Heart left ventricle (tissue), 16 donors: ENCODE measurements around the gene PRKG1. TPM values are rescaled to one million over a fixed set of nuclear protein-coding genes. Genes with fewer than 3 reads are reported as not detected.
"Not testable (repeated sequence)": the region's sequence is repeated elsewhere in the genome, so short reads cannot be mapped to it uniquely, and the experiment has no call there.

Experiments used
- ATAC-seq, 4 donors: fragments of 200-7000 bp; cut with Tn5 transposase; one replicate each; pipeline ENCODE4 v1.9.1; 2020 to 2022; ENCODE audit warnings: moderate library complexity in 4 of 4, mild to moderate bottlenecking in 3 of 4, moderate number of reproducible peaks in 1 of 4
- DNase-seq, 5 donors: peaks; one replicate each; pipeline ENCODE4 v3.0.0-alpha.2; 2020
- H3K27ac ChIP-seq, 12 donors: fragments of 200-600 bp; sonication (generic) in 4 of 12; one replicate each; pipeline versions ENCODE4 v1.5.0 to v1.8.0; 2016 to 2022; ENCODE audit warnings: mild to moderate bottlenecking in 2 of 12
- H3K27me3 ChIP-seq, 9 donors: fragments of 200-600 bp; sonication (generic) in 2 of 9; one replicate each; pipeline versions ENCODE4 v1.5.1 to v1.8.0; 2016 to 2022; ENCODE audit warnings: mild to moderate bottlenecking in 3 of 9
- H3K36me3 ChIP-seq, 9 donors: fragments of 200-600 bp; sonication (generic) in 2 of 9; one replicate each; pipeline versions ENCODE4 v1.5.0 to v1.8.0; 2018 to 2022; ENCODE audit warnings: mild to moderate bottlenecking in 2 of 9
- H3K4me1 ChIP-seq, 12 donors: fragments of 200-600 bp; sonication (generic) in 4 of 12; one replicate each; pipeline versions ENCODE4 v1.5.0 to v1.8.0; 2016 to 2022; ENCODE audit warnings: mild to moderate bottlenecking in 3 of 12
- H3K4me3 ChIP-seq, 12 donors: fragments of 200-600 bp; sonication (generic) in 4 of 12; one replicate each; pipeline versions ENCODE4 v1.5.0 to v1.8.0; 2017 to 2022; ENCODE audit warnings: mild to moderate bottlenecking in 9 of 12, moderate library complexity in 4 of 12
- H3K9me3 ChIP-seq, 12 donors: fragments of 200-600 bp; sonication (generic) in 4 of 12; one replicate each; pipeline versions ENCODE4 v1.5.0 to v1.8.0; 2016 to 2022; ENCODE audit warnings: mild to moderate bottlenecking in 1 of 12
- POLR2A ChIP-seq, 2 donors: fragments of 450-650 bp; IDR thresholded peaks; one replicate each; pipeline ENCODE4 v1.6.1; 2017; ENCODE audit warnings: antibody characterized with exemption in 2 of 2, mild to moderate bottlenecking in 2 of 2, moderate library complexity in 2 of 2
- WGBS, 4 donors: extraction: QIAGEN DNeasy Blood & Tissue Kit in 2 of 4; methylation state at CpG; one replicate each; pipeline versions ENCODE4 v1.1.5 to v1.1.7; 2013 to 2018; 5-methylcytosine and 5-hydroxymethylcytosine counted together
- intact Hi-C, 10 donors: fragments of 100-400 bp; cut with DNase I; formaldehyde crosslinking; loops; one replicate each; pipeline versions ENCODE4 v1.11.1 to v1.14.2; 2022
- polyA plus RNA-seq, 2 donors: library from polyadenylated mRNA; stranded (reverse); fragments of 200-250 nt; gene quantifications; one replicate each; pipeline ENCODE4 v1.2.3, GENCODE V29; 2013
- total RNA-seq, 9 donors: library from RNA; depleted of rRNA in 2 of 9; stranded (reverse); fragments of >200 nt in 2 of 9; fragmentation: NEBNext Ultra II Directional in 3 of 9; extraction: Animal tissue kit (Norgen Biotek cat#: 25700) in 3 of 9; gene quantifications; one replicate each; pipeline versions ENCODE4 v1.1.0 to v1.2.4, GENCODE V29; 2016 to 2023
- TF ChIP-seq, protein P1 (sequence below), 12 donors: fragments of 200-600 bp; sonication (generic) in 4 of 12; IDR thresholded peaks; one replicate each; pipeline versions ENCODE4 v1.5.0 to v1.8.0; 2018 to 2022; ENCODE audit warnings: antibody characterized with exemption in 12 of 12, mild to moderate bottlenecking in 5 of 12
- donor health status: ischemic (EF 13 %, LVEDD 7.1; RV severe dilation, severe dysfunction).
- donor health status: healthy with polysubstance abuse.
- donor health status: DM: no; HTN: yes; CAD: no.
- donor health status: DM: no; HTN: no; CAD: no.
- donor health status: ischemic (EF 25% LVEDD 6.9; RV normal size, moderate dysfunction).
- donor health status: ischemic (EF 25% LVEDD 5.7; RV mildly dilated, moderate dysfunction).
- donor health status: healthy.
- donor health status: DM: yes; HTN: yes; CAD: no.
- donor health status: ischemic (EF 35%, LVEDD 5.7; RV mildly dilated, moderate dysfunction).
- donor health status: nonischemic (EF 11% LVEDD 7.7; RV severe dilation, severe dysfunction).
- donor health status: DM: yes; HTN: yes; CAD: no.
- donor health status: PGD.
- donor health status: ischemic (EF 29% LVEDD 5.4; RV normal size, mild dysfunction).
- donor health status: nonischemic (EF 23%, LVEDD 6.1; RV moderate dilation, normal function).

The PRKG1 gene
- total and polyA plus RNA-seq, 11 donors = 5.5 to 37.3 (median 29.3) TPM

DNA sequence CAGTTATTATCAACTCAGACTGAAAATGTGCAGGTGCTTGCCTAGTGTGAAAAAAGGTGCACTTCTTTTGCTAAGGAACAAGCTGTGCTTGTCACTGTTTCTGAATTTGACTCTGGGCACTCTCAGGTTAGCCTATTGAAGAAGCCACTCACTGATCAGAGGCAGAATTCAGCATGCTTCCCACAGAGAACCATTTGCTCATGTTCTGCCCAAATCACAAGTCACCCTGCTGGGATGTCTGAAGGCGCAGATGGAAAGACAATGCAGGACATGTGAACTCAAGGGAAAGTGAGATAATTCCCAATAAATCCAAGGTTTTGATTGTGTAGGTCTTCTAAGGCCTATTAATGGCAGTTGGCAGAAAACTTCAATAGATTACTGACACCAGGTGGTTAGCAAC, 672.9 kb downstream of the PRKG1 start:
- H3K4me3 ChIP-seq = no peak overlapping the region
- H3K27me3 ChIP-seq = no peaks in the 10 kb centered on the region
- no peaks in the 10 kb centered on the region for H3K36me3 ChIP-seq
- intact Hi-C loops = no loop called here
- ATAC-seq (no peak), DNase-seq (no peak)
- H3K4me1 ChIP-seq = peaks cover 0 to 11% (median 0%) of the 10 kb centered on the region in 12 donors
- no peak overlapping the region for H3K27ac ChIP-seq
- no peaks in the 10 kb centered on the region for H3K9me3 ChIP-seq
- 93 to 99% (median 96%) methylated on average over 1 of the region's 1 CpG for WGBS, 4 donors
- no peak for TF ChIP-seq POLR2A (IDR thresholded peaks at IDR 0.05)
- TF ChIP-seq, protein P1, sequence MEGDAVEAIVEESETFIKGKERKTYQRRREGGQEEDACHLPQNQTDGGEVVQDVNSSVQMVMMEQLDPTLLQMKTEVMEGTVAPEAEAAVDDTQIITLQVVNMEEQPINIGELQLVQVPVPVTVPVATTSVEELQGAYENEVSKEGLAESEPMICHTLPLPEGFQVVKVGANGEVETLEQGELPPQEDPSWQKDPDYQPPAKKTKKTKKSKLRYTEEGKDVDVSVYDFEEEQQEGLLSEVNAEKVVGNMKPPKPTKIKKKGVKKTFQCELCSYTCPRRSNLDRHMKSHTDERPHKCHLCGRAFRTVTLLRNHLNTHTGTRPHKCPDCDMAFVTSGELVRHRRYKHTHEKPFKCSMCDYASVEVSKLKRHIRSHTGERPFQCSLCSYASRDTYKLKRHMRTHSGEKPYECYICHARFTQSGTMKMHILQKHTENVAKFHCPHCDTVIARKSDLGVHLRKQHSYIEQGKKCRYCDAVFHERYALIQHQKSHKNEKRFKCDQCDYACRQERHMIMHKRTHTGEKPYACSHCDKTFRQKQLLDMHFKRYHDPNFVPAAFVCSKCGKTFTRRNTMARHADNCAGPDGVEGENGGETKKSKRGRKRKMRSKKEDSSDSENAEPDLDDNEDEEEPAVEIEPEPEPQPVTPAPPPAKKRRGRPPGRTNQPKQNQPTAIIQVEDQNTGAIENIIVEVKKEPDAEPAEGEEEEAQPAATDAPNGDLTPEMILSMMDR (IDR thresholded peaks at IDR 0.05) = no peak

DNA sequence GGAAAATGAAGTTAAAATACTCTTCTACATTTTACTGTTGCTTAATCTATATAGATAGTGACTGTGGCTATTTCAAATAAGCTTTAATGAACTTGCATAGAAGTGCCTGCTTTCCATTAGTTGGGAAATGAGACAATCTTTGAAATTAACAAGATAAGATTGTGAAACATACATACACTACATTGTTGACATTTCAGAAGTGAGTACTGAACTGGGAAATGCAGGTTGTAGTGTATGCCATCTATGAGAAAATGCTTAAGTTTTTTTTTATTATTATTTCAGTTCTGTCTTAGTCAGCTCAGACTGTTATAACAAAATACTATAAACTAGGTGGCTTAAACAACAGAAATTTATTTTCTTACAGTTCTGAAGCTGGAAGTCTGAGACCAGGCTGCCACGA, 674.7 kb downstream of the PRKG1 start:
- Histone ChIP-seq H3K4me1 (no peaks in the 10 kb centered on the region), H3K36me3 (no peaks in the 10 kb centered on the region), H3K27me3 (no peaks in the 10 kb centered on the region), H3K9me3 (no peaks in the 10 kb centered on the region), H3K4me3 (no peak overlapping the region), H3K27ac (no peak overlapping the region)
- WGBS, 4 donors = 72 to 90% (median 80%) methylated on average over 1 of the region's 1 CpG
- intact Hi-C loops = no loop called here
- no peak for TF ChIP-seq POLR2A (IDR thresholded peaks at IDR 0.05)
- TF ChIP-seq, protein P1 (IDR thresholded peaks at IDR 0.05) = no peak
- no peak for DNase-seq
- ATAC-seq = no peak

DNA sequence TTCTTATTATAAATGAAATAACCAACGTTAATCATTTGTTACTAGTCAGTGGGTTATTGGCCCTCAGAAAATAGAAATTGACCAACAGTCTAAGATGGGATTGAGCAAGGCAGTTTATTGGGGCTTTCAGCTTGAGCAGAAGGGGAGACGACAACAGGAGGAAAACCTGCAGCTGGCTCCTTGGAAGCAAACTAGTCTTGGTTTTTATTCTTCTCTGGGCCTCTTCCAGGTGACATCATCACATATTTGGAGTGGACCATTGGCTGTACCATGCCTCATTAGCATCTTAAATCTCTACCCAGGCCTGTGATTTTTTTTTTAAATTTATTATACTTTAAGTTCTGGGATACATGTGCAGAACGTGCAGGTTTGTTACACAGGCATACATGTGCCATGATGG, 684.1 kb downstream of the PRKG1 start:
- no peaks in the 10 kb centered on the region for H3K27me3 ChIP-seq
- intact Hi-C loops = no loop called here
- no peaks in the 10 kb centered on the region for H3K36me3 ChIP-seq
- DNase-seq (no peak), ATAC-seq (peak in 2 of 4 donors; percentile 24 to 33)
- TF ChIP-seq, protein P1 (IDR thresholded peaks at IDR 0.05) = no peak
- TF ChIP-seq POLR2A (IDR thresholded peaks at IDR 0.05) = no peak
- no peak overlapping the region for H3K27ac ChIP-seq
- H3K4me1 ChIP-seq = peaks cover 0 to 14% (median 0%) of the 10 kb centered on the region in 12 donors
- H3K4me3 ChIP-seq = no peak overlapping the region
- WGBS, 4 donors = 79 to 86% (median 82%) methylated on average over 3 of the region's 3 CpGs
- H3K9me3 ChIP-seq = peaks cover 0 to 4% (median 0%) of the 10 kb centered on the region in 12 donors

DNA sequence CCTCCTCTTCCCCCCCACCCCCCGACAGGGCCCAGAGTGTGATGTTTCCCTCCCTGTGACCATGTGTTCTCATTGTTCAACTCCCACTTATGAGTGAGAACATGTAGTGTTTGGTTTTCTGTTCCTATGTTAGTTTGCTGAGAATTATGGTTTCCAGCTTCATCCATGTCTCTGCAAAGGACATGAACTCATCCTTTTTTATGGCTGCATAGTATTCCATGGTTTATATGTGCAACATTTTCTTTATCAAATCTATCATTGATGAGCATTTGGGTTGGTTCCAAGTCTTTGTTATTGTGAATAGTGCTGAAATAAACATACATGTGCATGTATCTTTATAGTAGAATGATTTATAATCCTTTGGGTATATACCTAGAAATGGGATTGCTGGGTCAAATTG, 684.6 kb downstream of the PRKG1 start:
- DNase-seq, H3K27ac ChIP-seq, H3K9me3 ChIP-seq, H3K36me3 ChIP-seq, intact Hi-C loops, H3K4me3 ChIP-seq, H3K27me3 ChIP-seq, ATAC-seq: not testable (repeated sequence)
- WGBS, 4 donors = 75 to 100% (median 85%) methylated on average over 1 of the region's 1 CpG
- H3K4me1 ChIP-seq = peaks cover 0 to 14% (median 0%) of the 10 kb centered on the region in 12 donors

DNA sequence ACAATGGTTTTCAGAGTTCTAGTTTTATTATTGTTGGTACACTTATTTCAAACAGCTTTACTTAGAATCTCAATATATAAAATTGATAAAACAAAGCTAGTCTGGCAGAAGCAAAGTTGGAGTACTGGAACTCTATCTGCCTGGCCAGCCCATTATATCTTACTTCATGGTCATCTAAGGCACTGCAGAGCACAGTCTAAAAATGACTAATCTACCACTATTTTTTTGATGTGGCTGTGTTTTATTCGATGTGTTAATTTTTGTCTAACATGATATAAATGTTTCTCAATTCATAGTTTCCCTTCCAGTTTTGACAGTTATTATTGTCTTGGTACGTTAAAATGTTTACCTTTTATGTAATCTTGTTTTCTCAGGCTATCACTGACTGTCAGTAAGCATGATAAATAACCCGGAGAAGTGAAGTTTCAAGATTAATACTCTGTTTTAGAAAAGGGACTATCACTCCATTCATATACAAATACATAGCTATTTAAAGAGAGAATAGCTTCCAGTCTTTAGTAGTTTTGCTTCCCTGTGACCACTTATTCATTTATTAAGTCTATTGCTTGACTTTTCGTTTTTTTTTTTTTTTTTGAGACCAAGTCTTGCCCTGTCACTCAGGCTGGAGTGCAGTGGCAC, 685.7 kb downstream of the PRKG1 start:
- DNase-seq (no peak), ATAC-seq (no peak)
- intact Hi-C loops = no loop called here
- no peaks in the 10 kb centered on the region for H3K27me3 ChIP-seq
- no peak overlapping the region for H3K4me3 ChIP-seq
- 23 to 43% (median 36%) methylated on average over 4 of the region's 4 CpGs for WGBS, 4 donors
- no peak overlapping the region for H3K27ac ChIP-seq
- no peak for TF ChIP-seq POLR2A (IDR thresholded peaks at IDR 0.05)
- TF ChIP-seq, protein P1 (IDR thresholded peaks at IDR 0.05) = no peak
- H3K4me1 ChIP-seq = peaks cover 0 to 10% (median 0%) of the 10 kb centered on the region in 12 donors
- H3K36me3 ChIP-seq = no peaks in the 10 kb centered on the region
- peaks cover 0 to 4% (median 0%) of the 10 kb centered on the region in 12 donors for H3K9me3 ChIP-seq
